NCI-H1105 (cell line): ENCODE results near the gene USF2.
"Not testable (repeated sequence)": the region's sequence is repeated elsewhere in the genome, so short reads cannot be mapped to it uniquely, and the experiment has no call there.

Source experiments
- DNase-seq: peaks from one replicate; lab custom pipeline; 2025; lab: John Stamatoyannopoulos, UW

Gene USF2

DNA sequence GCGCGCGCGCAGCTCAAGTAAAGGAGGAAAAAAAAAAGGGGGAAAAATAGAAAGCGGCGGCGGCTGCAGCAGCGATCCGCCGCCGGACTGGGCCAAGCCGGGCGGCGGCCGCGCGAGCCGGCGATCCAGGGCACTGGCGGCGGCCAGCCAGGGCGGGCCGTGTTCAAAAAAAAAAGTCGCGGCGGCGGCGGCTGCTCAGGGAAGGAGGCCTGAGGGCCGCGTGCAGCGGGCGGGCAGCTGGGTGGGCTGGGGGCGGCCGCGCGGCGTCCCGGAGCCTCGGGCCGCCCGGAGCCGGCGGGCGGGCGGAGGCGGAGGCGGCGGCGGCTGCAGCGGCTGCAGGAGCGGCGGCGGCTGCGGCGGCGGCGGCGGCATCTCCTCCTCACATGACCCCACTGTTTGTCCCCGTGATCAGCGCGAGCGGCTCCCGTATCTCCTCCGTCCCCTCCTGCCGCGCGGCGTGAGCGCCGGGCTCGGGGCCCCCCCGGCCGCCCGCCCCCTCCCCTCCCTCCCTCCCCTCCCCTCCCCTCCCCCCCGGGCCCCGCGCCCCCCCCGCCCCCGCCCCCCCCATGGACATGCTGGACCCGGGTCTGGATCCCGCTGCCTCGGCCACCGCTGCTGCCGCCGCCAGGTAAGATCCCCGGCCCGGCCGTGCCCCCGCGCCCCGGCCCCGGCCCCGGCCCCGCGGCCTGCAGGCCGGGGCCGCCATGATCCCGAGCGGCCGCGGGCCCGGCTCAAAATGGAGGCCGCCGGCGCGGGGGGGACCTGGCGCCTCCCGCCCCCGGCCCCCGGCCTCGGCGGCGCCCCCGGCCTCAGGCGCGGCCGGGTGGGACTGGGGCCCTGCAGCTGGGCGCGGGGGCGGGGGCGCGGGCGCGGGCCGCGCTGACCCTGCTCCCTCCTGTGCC, at the start of gene USF2:
USF2 (plus strand) TSS at position 427 of the 902 bp plus-strand sequence; CDS start at position 567, 140 bp downstream.
- peak; percentile 63 for DNase-seq

DNA sequence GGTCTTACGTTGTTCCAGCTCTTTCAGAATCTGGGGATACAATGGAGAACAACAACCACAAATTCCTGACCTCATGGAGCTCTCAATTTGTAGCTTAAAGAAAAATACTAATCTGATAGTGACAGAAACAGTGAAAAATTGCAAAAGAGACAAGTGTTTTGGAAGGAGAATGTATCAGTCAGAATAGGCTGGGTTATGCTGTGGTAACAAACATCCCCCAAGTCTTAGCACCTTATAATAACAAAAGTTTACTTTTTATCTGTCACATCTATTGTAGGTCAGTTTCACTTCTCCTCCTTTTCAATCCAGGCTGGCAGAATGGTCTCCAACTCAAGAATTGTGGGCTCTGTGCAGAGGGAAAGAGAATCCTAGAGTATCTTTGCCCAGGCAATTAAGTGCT, 49.8 kb upstream of the USF2 start:
- DNase-seq: no peak

- DNase-seq: no peak
Observed at GRCh38 chr19:35220315-35220921, 48.3 kb upstream of the USF2 start.

DNA sequence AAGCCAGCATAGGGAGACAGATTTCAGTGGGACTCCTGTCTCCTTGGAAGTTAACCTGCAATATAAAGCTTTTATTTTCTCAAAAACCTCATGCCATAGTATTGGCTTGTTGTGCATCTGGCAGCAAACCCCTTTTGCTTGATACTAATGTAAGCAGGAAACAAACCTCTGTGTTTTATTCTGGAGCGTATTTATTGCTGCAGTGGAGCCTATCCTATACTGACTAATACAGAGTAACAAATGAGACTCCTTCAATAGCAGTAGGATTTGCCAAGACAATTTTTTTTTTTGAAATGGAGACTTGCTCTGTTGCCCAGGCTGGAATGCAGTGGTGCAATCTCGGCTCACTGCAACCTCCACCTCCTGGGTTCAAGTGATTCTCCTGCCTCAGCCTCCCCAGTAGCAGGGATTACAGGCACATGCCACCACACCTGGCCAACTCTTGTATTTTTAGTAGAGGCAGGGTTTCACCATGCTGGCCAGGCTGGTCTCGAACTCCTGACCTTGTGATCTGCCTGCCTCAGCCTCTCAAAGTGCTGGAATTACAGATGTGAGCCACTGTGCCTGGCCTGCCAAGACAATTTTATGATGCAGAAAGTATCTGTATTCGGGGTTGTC, 47.7 kb upstream of the USF2 start:
- not testable (repeated sequence) for DNase-seq

DNA sequence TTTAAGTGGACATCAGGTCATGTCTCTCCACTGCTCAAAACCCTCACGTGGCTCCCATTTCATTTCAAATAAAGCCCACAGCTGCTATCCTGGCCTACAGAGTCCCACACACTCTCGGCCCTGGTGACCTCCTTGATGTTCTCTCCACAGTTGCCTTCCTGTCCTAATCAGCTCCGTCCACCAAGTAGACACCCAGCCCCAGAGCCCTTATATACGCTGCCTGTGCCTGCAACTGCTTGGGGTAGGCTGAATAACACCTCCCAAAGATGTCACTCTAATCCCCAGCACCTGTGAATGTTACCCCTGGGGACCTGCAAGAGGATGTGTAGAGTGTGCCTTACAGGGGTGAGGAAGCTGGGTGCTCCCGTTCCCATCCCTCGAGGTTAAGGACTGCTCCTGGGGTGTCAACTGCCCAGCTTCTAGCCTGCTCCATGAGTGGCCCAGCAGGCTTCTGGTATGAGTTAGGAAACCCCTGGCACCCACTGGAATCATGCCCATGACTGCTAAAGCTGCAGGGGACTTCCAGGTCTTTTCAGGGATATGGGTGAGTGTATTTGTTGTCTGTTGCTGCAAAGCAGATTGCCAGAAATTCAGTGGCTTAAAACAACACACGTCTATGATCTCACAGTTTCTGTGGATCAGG, 46.3 kb upstream of the USF2 start:
- no peak for DNase-seq

DNA sequence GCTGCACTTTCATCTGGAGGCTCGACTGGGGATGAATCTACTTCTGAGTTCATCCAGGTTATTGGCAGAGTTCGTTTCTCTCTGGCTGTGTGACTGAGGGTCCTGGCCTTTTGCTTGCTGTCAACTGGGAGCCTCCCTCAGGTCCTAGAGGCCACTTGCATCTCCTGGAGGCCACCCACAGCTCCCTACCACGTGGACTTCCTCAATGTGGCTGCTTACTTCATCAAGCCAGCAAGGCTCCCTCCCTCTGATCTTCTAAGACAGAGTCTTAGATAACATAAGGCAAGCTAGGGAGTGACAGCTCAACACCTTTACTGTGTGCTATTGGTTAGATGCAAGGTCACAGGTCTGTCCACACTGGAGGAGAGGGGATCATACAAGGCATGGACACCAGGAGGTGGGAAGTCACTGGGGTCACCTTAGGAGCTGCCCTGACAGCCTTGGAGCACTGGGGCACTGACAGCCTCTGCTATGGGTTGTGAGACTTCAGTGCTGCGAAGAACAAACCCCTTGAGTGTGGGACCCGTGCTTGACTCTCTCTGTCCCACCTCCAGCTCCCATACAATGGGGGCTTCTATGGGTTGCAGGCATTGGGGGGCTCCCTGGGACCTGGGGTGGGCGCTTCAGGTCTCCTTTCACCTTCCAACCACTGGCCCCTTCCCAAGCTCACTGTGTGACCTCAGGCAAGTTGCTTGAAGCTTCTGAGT, 45.5 kb upstream of the USF2 start:
- no peak for DNase-seq

- no peak for DNase-seq
Observed at GRCh38 chr19:35223862-35224505, 44.8 kb upstream of the USF2 start.

- DNase-seq: no peak
Observed at GRCh38 chr19:35224681-35225571, 43.8 kb upstream of the USF2 start.

GRCh38 chr19:35225951-35226350, 42.8 kb upstream of the USF2 start:
- DNase-seq: no peak

DNA sequence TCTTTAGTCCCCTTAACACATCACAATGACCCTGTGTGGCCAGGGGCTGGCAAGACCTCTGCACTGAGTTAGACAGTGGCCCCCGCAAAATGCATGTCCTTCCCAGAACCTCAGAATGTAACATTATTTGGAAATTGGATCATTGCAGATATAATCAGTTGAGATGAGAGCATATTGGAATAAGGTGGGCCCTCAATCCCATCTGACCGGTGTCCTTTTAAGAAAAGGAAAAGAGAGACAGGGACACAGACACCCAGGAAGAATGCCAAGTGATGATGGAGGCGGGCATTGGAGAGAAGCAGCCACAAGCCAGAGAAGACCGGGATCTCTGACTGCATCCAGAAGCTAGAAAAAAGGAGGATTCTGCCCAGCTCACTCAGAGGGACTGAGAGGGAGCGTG, 42.0 kb upstream of the USF2 start:
- DNase-seq: no peak

DNA sequence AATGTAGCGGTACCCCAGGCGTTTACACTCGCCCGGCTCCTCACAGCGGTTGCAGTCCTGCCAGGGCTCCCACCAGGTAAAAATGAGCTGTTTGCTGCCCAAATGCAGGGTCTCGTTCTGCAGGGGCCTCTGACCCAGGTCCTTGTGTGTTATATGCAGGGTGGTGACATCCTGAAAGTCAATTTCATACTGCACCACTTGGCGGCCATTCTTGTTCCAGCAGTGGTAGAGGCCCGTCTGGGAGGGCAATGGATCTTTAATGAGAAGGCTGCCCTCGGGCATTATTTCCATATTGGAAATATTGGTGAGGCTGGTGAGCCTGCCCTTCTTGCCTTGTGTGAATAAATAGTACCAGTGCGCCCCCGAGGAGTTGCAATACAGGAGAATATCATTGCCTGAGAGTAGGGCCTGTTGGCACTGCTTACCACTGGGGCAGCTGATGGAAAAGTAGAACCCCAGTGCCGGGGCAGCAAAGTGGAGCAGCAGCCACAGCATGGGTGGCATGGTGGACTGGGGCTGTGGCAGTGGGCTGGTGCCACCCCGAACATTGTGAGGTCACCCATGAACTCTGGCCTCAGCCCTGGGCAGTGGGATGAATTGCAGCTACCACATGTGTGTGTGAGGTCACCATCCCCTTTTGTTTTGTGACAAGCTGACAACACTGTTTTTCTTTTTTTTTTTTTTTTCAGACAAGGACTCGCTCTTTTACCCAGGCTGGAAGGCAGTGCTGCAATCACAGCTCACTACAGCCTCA, 40.4 kb upstream of the USF2 start, which contains the start of gene FAM187B:
FAM187B (minus strand) TSS at position 563 of the 754 bp plus-strand sequence; CDS start at position 504, 59 bp downstream.
- DNase-seq: no peak

GRCh38 chr19:35229601-35230000, 39.2 kb upstream of the USF2 start:
- no peak for DNase-seq

DNA sequence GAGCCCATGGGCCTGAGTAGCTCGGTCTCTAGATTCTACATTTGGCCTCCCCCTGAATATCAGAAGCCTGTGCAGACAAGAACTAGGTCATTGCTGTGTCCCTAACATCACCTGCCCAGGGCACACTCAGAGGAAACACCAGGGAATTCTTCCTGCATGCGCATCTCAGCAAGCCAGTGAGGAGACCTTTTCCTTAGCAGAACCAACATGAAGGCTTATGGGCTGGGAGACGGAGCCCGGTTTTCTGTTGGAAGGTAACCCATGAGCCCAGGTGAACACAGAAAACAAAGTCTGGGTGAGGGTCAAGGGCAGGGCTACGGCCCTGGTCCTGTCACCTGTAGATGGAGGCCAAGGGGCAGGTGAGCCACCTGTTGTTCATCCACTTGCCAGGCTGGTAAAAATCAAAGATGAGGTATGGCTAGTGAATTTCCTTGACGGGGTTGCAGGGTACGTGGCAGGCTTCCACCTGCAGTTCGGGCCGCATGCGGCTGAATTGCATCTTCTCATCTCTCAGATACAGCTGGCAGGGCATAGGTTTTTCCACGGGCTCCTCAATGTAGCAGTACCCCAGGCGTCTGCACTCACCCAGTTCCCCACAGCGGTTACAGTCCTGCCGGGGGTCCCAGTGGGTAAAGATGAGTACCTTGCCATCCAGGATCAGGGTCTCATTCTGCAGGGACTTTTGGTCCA, 36.7 kb upstream of the USF2 start:
- no peak for DNase-seq

DNA sequence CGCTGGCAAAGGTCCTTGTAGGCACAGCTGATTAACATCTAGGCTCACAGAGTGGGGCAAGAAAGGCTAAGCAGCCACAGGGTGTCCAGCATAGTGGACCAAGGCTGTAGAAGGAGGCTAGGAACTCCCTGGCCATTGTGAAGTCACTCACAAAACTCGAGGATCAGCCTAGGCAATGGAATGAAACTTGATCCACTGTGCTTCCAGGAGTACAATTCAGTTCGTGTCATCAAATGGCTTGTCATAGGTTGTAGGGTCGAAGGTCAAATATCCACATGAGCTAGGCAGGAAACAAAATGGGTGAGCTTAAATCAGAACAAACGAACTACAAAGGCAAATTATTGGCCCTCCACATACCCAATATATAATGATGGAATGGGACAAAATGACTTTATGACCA, 35.9 kb upstream of the USF2 start:
- DNase-seq: no peak

GRCh38 chr19:35236638-35237400, 31.9 kb upstream of the USF2 start:
- DNase-seq: no peak

GRCh38 chr19:35239597-35239996, 29.2 kb upstream of the USF2 start:
- not testable (repeated sequence) for DNase-seq

GRCh38 chr19:35240327-35240726, 28.4 kb upstream of the USF2 start:
- no peak for DNase-seq

DNA sequence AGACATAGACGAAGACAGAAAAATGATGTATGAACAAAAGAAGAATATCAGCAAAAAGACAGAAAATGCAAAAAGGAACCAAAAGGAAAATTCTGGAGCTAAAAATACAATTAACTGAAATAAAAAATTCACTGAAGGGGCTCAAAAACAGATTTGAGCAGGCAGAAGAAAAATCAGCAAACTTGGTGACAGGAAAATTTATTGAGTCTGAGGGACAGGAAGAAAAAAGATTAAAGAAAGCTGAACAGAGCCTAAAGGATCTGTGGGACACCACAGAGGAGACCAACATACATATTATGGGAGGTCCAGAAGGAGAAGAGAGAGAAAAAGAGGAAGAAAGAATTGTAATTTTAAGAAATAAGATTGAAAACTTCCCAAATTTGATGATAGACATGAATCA, 27.3 kb upstream of the USF2 start:
- no peak for DNase-seq
